Activated CD4-positive, alpha-beta T cell treated with anti-CD3 and anti-CD28 coated beads for 1 hour (primary cell): ENCODE results near the gene GRM8.
"Not testable (repeated sequence)": the region's sequence is repeated elsewhere in the genome, so short reads cannot be mapped to it uniquely, and the experiment has no call there.

Experiments
- DNase-seq: peaks from one replicate; pipeline ENCODE4 v3.0.0-alpha.2; 2020

The GRM8 gene

GRCh38 chr7:126907657-126908056 lies 345.1 kb downstream of the GRM8 start:
- not testable (repeated sequence) for DNase-seq

- DNase-seq = not testable (repeated sequence)
Measured at GRCh38 chr7:126905255-126905654, 347.5 kb downstream of the GRM8 start.

- not testable (repeated sequence) for DNase-seq
Measured at GRCh38 chr7:126901041-126901765, 351.5 kb downstream of the GRM8 start.

- not testable (repeated sequence) for DNase-seq
Measured at GRCh38 chr7:126887980-126888379, 364.8 kb downstream of the GRM8 start.

- DNase-seq = not testable (repeated sequence)
Measured at GRCh38 chr7:126887560-126887959, 365.2 kb downstream of the GRM8 start.

GRCh38 chr7:126882730-126883129 lies 370.0 kb downstream of the GRM8 start:
- not testable (repeated sequence) for DNase-seq

- not testable (repeated sequence) for DNase-seq
Measured at GRCh38 chr7:126881908-126882307, 370.8 kb downstream of the GRM8 start.

- no peak for DNase-seq
Measured at GRCh38 chr7:126881315-126881714, 371.4 kb downstream of the GRM8 start.

- DNase-seq = not testable (repeated sequence)
Measured at GRCh38 chr7:126876536-126876935, 376.2 kb downstream of the GRM8 start.

GRCh38 chr7:126856691-126857291 lies 395.9 kb downstream of the GRM8 start:
- DNase-seq = no peak

GRCh38 chr7:126845331-126845730 lies 407.4 kb downstream of the GRM8 start:
- no peak for DNase-seq

GRCh38 chr7:126843883-126844282 lies 408.9 kb downstream of the GRM8 start:
- DNase-seq = no peak

- no peak for DNase-seq
Measured at GRCh38 chr7:126843336-126843735, 409.4 kb downstream of the GRM8 start.

GRCh38 chr7:126842451-126842850 lies 410.3 kb downstream of the GRM8 start:
- no peak for DNase-seq

GRCh38 chr7:126840869-126841268 lies 411.9 kb downstream of the GRM8 start:
- DNase-seq = no peak

- DNase-seq = no peak
Measured at GRCh38 chr7:126839624-126840023, 413.1 kb downstream of the GRM8 start.

GRCh38 chr7:126838194-126838593 lies 414.5 kb downstream of the GRM8 start:
- no peak for DNase-seq

GRCh38 chr7:126831241-126831640 lies 421.5 kb downstream of the GRM8 start:
- DNase-seq = not testable (repeated sequence)

GRCh38 chr7:126820925-126821324 lies 431.8 kb downstream of the GRM8 start:
- DNase-seq = no peak

GRCh38 chr7:126819197-126819484 lies 433.6 kb downstream of the GRM8 start:
- no peak for DNase-seq

- DNase-seq = no peak
Measured at GRCh38 chr7:126818393-126819196, 434.1 kb downstream of the GRM8 start.

GRCh38 chr7:126809188-126809587 lies 443.6 kb downstream of the GRM8 start:
- no peak for DNase-seq

GRCh38 chr7:126806614-126807013 lies 446.1 kb downstream of the GRM8 start:
- no peak for DNase-seq

- no peak for DNase-seq
Measured at GRCh38 chr7:126805351-126805750, 447.4 kb downstream of the GRM8 start.
